Smooth muscle cell (in vitro differentiated cells): ENCODE results near the gene EIF3J. TPM values are rescaled to one million over a fixed set of nuclear protein-coding genes. Genes with fewer than 3 reads are reported as not detected.
A peak's percentile ranks its signal among the peaks of the same experiment; 100 is the strongest.

Experiments used
- DNase-seq: peaks from one replicate; lab custom pipeline; 2025; ENCODE audit not compliant: unreplicated experiment; lab: John Stamatoyannopoulos, UW
- H2AFZ ChIP-seq: fragments of 200-600 bp; sonication (generic); 2 replicates; pipeline ENCODE4 v1.6.0; 2016; ENCODE audit warnings: antibody characterized with exemption, low read depth, mild to moderate bottlenecking
- H3F3A ChIP-seq: fragments of 200-600 bp; sonication (generic); 2 replicates; pipeline ENCODE4 v1.6.0; 2017; ENCODE audit warnings: antibody characterized with exemption, low read depth
- H3K27ac ChIP-seq: fragments of 200-600 bp; sonication (generic); 2 replicates; pipeline ENCODE4 v1.5.1; 2016; ENCODE audit warnings: low read depth, mild to moderate bottlenecking
- H3K27me3 ChIP-seq: fragments of 200-600 bp; sonication (generic); 2 replicates; pipeline ENCODE4 v1.6.1; 2016; ENCODE audit warnings: low read depth, mild to moderate bottlenecking
- H3K36me3 ChIP-seq: fragments of 200-600 bp; sonication (generic); 2 replicates; pipeline ENCODE4 v1.5.1; 2016; ENCODE audit warnings: low read depth
- H3K4me1 ChIP-seq: fragments of 200-600 bp; sonication (generic); 2 replicates; pipeline ENCODE4 v1.5.1; 2016; ENCODE audit warnings: low read depth
- H3K4me2 ChIP-seq: fragments of 200-600 bp; sonication (generic); 2 replicates; pipeline ENCODE4 v1.6.0; 2016; ENCODE audit warnings: mild to moderate bottlenecking
- H3K4me3 ChIP-seq: fragments of 200-600 bp; sonication (generic); 2 replicates; pipeline ENCODE4 v1.5.1; 2016; ENCODE audit warnings: mild to moderate bottlenecking
- H3K79me2 ChIP-seq: fragments of 200-600 bp; sonication (generic); 2 replicates; pipeline ENCODE4 v1.6.0; 2016; ENCODE audit warnings: low read depth, mild to moderate bottlenecking
- H3K9ac ChIP-seq: fragments of 200-600 bp; sonication (generic); 2 replicates; pipeline ENCODE4 v1.6.0; 2016; ENCODE audit warnings: low read depth
- H3K9me3 ChIP-seq: fragments of 200-600 bp; sonication (generic); replicated peaks from 2 replicates; pipeline ENCODE4 v1.5.1; 2016; ENCODE audit warnings: low read depth
- H4K20me1 ChIP-seq: fragments of 200-600 bp; sonication (generic); 2 replicates; pipeline ENCODE4 v1.6.0; 2016; ENCODE audit warnings: low read depth
- CTCF ChIP-seq: fragments of 200-600 bp; sonication (generic); IDR thresholded peaks from 2 replicates; pipeline ENCODE4 v1.5.1; 2017; ENCODE audit warnings: borderline replicate concordance, mild to moderate bottlenecking, antibody characterized with exemption; ENCODE audit not compliant: insufficient read depth, poor library complexity, severe bottlenecking
- WGBS: methylation state at CpG from one replicate; pipeline ENCODE4 v1.1.7; 2016; ENCODE audit warnings: low lambda C conversion rate; 5-methylcytosine and 5-hydroxymethylcytosine counted together
- polyA plus RNA-seq: library from polyadenylated mRNA; unstranded; fragments of >200 nt; fragmentation: Nextera tagmentation; extraction: Ambion mirVana; gene quantifications from 2 replicates; pipeline ENCODE4 v1.2.1, GENCODE V29; 2016
- total RNA-seq: library from RNA; depleted of rRNA; stranded (reverse); fragments of >200 nt; gene quantifications from 2 replicates; pipeline ENCODE4 v1.2.3, GENCODE V29; 2014

EIF3J gene
- total RNA-seq (46.6 and 62.3 TPM in 2 replicates), polyA plus RNA-seq (28.7 and 32.0 TPM in 2 replicates)

GRCh38 chr15:44536962-44537734, at the start of gene EIF3J:
Gene EIF3J (plus strand): TSS chr15:44537147. CDS start chr15:44537195, 48 bp downstream.
- peak within 1 kb of the TSS; percentile 99 for H3K9ac ChIP-seq
- H3K4me2 ChIP-seq = peak within 1 kb of the TSS; percentile 99
- H3K27ac ChIP-seq = peak within 1 kb of the TSS; percentile 100
- H3K27me3 ChIP-seq = no peaks in the 10 kb centered on the region
- peaks cover 18% of the 10 kb centered on the region for H3F3A ChIP-seq
- H2AFZ ChIP-seq = peak within 1 kb of the TSS; percentile 59
- TF ChIP-seq CTCF = no peak
- peaks cover 56% of the 10 kb centered on the region for H3K79me2 ChIP-seq
- H3K36me3 ChIP-seq = no peaks in the 10 kb centered on the region
- H3K4me1 ChIP-seq = peaks cover 22% of the 10 kb centered on the region
- under 1% methylated on average over 55 of the region's 97 CpGs for WGBS
- no peaks in the 10 kb centered on the region for H3K9me3 ChIP-seq
- peak; percentile 97 for DNase-seq
- H3K4me3 ChIP-seq = peak within 1 kb of the TSS; percentile 73
- H4K20me1 ChIP-seq = peaks cover 29% of the 10 kb centered on the region

- no peak for DNase-seq
- Histone ChIP-seq H3K4me1 (no peaks in the 10 kb centered on the region), H3K79me2 (no peaks in the 10 kb centered on the region), H3K27ac (no peak overlapping the region), H3K36me3 (peaks cover 10% of the 10 kb centered on the region), H3K27me3 (no peaks in the 10 kb centered on the region), H4K20me1 (peaks cover 17% of the 10 kb centered on the region), H3K9me3 (no peaks in the 10 kb centered on the region), H3K4me2 (no peak overlapping the region), H3K4me3 (no peak overlapping the region), H3K9ac (no peak overlapping the region), H3F3A (no peaks in the 10 kb centered on the region), H2AFZ (no peak overlapping the region)
- TF ChIP-seq CTCF = no peak
- 82% methylated on average over 1 of the region's 1 CpG for WGBS
Measured at GRCh38 chr15:44489464-44489863, 47.5 kb upstream of the EIF3J start.

- no peak overlapping the region for H3K4me2 ChIP-seq
- no peak overlapping the region for H3K4me3 ChIP-seq
- H2AFZ ChIP-seq = no peak overlapping the region
- no peak for DNase-seq
- no peak for TF ChIP-seq CTCF
- no peak overlapping the region for H3K9ac ChIP-seq
- H4K20me1 ChIP-seq = peaks cover 17% of the 10 kb centered on the region
- H3K9me3 ChIP-seq = no peaks in the 10 kb centered on the region
- WGBS = 81% methylated on average over 3 of the region's 3 CpGs
- no peaks in the 10 kb centered on the region for H3K79me2 ChIP-seq
- peaks cover 10% of the 10 kb centered on the region for H3K36me3 ChIP-seq
- no peaks in the 10 kb centered on the region for H3K27me3 ChIP-seq
- H3F3A ChIP-seq = no peaks in the 10 kb centered on the region
- no peaks in the 10 kb centered on the region for H3K4me1 ChIP-seq
- no peak overlapping the region for H3K27ac ChIP-seq
Measured at GRCh38 chr15:44490622-44491021, 46.3 kb upstream of the EIF3J start.

GRCh38 chr15:44492040-44492439, 44.9 kb upstream of the EIF3J start:
- no peak for DNase-seq
- Histone ChIP-seq H3F3A (no peaks in the 10 kb centered on the region), H3K27me3 (no peaks in the 10 kb centered on the region), H3K4me2 (no peak overlapping the region), H3K36me3 (peaks cover 9% of the 10 kb centered on the region), H4K20me1 (peaks cover 21% of the 10 kb centered on the region), H3K9me3 (no peaks in the 10 kb centered on the region), H2AFZ (no peak overlapping the region), H3K79me2 (no peaks in the 10 kb centered on the region), H3K9ac (no peak overlapping the region), H3K4me1 (no peaks in the 10 kb centered on the region), H3K27ac (no peak overlapping the region), H3K4me3 (no peak overlapping the region)
- 90% methylated on average over 7 of the region's 7 CpGs for WGBS
- TF ChIP-seq CTCF = no peak
